Gastroesophageal sphincter (tissue), 3 donors: ENCODE data around the gene MAP4K1.

Experiments used
- CTCF ChIP-seq, 4 experiments: fragments of 200-600 bp in 2 of 4; fragments of 450-650 bp in 2 of 4; sonication (generic) in 1 of 4; IDR thresholded peaks; one replicate each; pipeline ENCODE4 v1.5.1; 2017 to 2019; ENCODE audit warnings: antibody characterized with exemption in 4 of 4, mild to moderate bottlenecking in 2 of 4, moderate library complexity in 2 of 4
- POLR2AphosphoS5 ChIP-seq: sonication (generic); formaldehyde crosslinking; IDR thresholded peaks from one replicate; pipeline ENCODE4 v1.6.1; 2017; ENCODE audit warnings: antibody characterized with exemption

- TF ChIP-seq CTCF (IDR thresholded peaks at IDR 0.05): no peak
- TF ChIP-seq POLR2AphosphoS5: no peak
These were observed 70.3 kb downstream of the MAP4K1 start for GRCh38 chr19:38547421-38547820.
